ENCODE data around the gene COL24A1. TPM values are rescaled to one million over a fixed set of nuclear protein-coding genes. Genes with fewer than 3 reads are reported as not detected.

The COL24A1 gene
- total RNA-seq, 1 experiment from 2014 or later, result 0.35 TPM

- H3K4me2 ChIP-seq (ENCODE audit: insufficient read depth, insufficient read length, low read length), result no peak overlapping the region
- no peak overlapping the region for H2BK20ac ChIP-seq (ENCODE audit: low read depth, low read length, poor library complexity, severe bottlenecking)
- H2BK120ac ChIP-seq (ENCODE audit: low read depth, low read length, poor library complexity, severe bottlenecking), result no peak overlapping the region
- no peak overlapping the region for H3K56ac ChIP-seq (ENCODE audit: insufficient read length, low read depth, low read length)
- no peaks in the 10 kb centered on the region for H3K79me2 ChIP-seq (ENCODE audit: insufficient read depth, low read length)
- H3K4me3 Mint-ChIP-seq, result no peak overlapping the region
- H3K4me1 ChIP-seq (ENCODE audit: insufficient read depth, low read length), result no peaks in the 10 kb centered on the region
- H2BK15ac ChIP-seq (ENCODE audit: low read depth, low read length), result no peak overlapping the region
- H3K23ac ChIP-seq (ENCODE audit: insufficient read length, low read depth, low read length), result no peak overlapping the region
- no peaks in the 10 kb centered on the region for H3K4me1 Mint-ChIP-seq
- no peaks in the 10 kb centered on the region for H3K23me2 ChIP-seq (ENCODE audit: insufficient read length, low read depth, low read length, poor library complexity, severe bottlenecking)
- no peaks in the 10 kb centered on the region for H3K9me3 ChIP-seq (ENCODE audit: control insufficient read depth, low read depth, low read length)
- WGBS (ENCODE audit: extremely low coverage, insufficient read length, low lambda C conversion rate), result no CpG with 5 or more reads among the region's 1 CpG
- no peaks in the 10 kb centered on the region for H3K79me1 ChIP-seq (ENCODE audit: insufficient read depth, low read depth, low read length, poor library complexity, severe bottlenecking)
- H4K20me1 ChIP-seq (ENCODE audit: control insufficient read depth, insufficient read depth, insufficient read length), result no peaks in the 10 kb centered on the region
- no peak overlapping the region for H3K18ac ChIP-seq (ENCODE audit: insufficient read length, low read depth, low read length)
- H3K27ac ChIP-seq (ENCODE audit: insufficient read length, low read depth, low read length), result no peak overlapping the region
- H4K5ac ChIP-seq (ENCODE audit: insufficient read length, low read depth, low read length), result no peak overlapping the region
- no peaks in the 10 kb centered on the region; a peak in 1 of 5 replicates for H3K9me3 Mint-ChIP-seq
- no peak for DNase-seq
- no peak overlapping the region for H2AFZ ChIP-seq (ENCODE audit: low read length)
- H4K8ac ChIP-seq (replicated peaks; ENCODE audit: insufficient read length, low read depth, low read length), result no peak overlapping the region
- no peak overlapping the region for H2AK5ac ChIP-seq (ENCODE audit: insufficient read length, low read length)
- no peaks in the 10 kb centered on the region for H3K27me3 Mint-ChIP-seq (ENCODE audit: low read depth)
- no peak overlapping the region for H3K14ac ChIP-seq (ENCODE audit: insufficient read depth, low read length)
- H3T11ph ChIP-seq (ENCODE audit: low read length), result no peak overlapping the region
- no peak overlapping the region for H2BK5ac ChIP-seq (ENCODE audit: insufficient read length, low read length)
- H3K36me3 Mint-ChIP-seq (ENCODE audit: insufficient read depth in 1 of 3, low read depth in 3 of 3), result no peaks in the 10 kb centered on the region
- no peak overlapping the region for H3K27ac Mint-ChIP-seq
- H2BK12ac ChIP-seq (ENCODE audit: insufficient read length, low read depth, low read length), result no peak overlapping the region
- H4K91ac ChIP-seq (ENCODE audit: insufficient read length, low read depth, low read length), result no peak overlapping the region
- TF ChIP-seq CTCF (conservative IDR thresholded peaks at IDR 0.05), result no peak
- no peaks in the 10 kb centered on the region for H3K27me3 ChIP-seq (ENCODE audit: insufficient read depth, low read length)
- no peak overlapping the region for H3K9ac ChIP-seq (ENCODE audit: extremely low read depth, insufficient read length, low read length)
- H3K4ac ChIP-seq (ENCODE audit: low read depth, low read length), result no peak overlapping the region
These were observed 141.2 kb downstream of the COL24A1 start for GRCh38 chr1:86015375-86015774.
